H54 (cell line): Measurements from ENCODE around the gene SLC9A2.

Experiments
- DNase-seq: peaks from one replicate; pipeline ENCODE4 v3.0.0; 2011; ENCODE audit warnings: low spot score, mixed read lengths; ENCODE audit not compliant: insufficient read length
- FAIRE-seq: peaks from 3 replicates; lab custom pipeline; 2011; peaks lifted over from hg19 to GRCh38; lab: Jason Lieb, UNC
- POLR2A ChIP-seq: IDR thresholded peaks from 2 replicates; pipeline ENCODE4 v1.6.1; 2011; ENCODE audit warnings: low read depth, mild to moderate bottlenecking, low read length

SLC9A2 gene

GRCh38 chr2:102599486-102599885 lies 19.9 kb upstream of the SLC9A2 start:
- TF ChIP-seq POLR2A: no peak
- no peak for DNase-seq
- no peak for FAIRE-seq

GRCh38 chr2:102601730-102602129 lies 17.6 kb upstream of the SLC9A2 start:
- TF ChIP-seq POLR2A: no peak
- no peak for DNase-seq
- no peak for FAIRE-seq

- no peak for FAIRE-seq
- no peak for DNase-seq
- TF ChIP-seq POLR2A: no peak
These were observed 15.4 kb upstream of the SLC9A2 start for GRCh38 chr2:102603904-102604303.

- DNase-seq: no peak
- no peak for FAIRE-seq
- no peak for TF ChIP-seq POLR2A
These were observed 14.6 kb upstream of the SLC9A2 start for GRCh38 chr2:102604769-102605168.

GRCh38 chr2:102606353-102606752 lies 13.0 kb upstream of the SLC9A2 start:
- TF ChIP-seq POLR2A: no peak
- FAIRE-seq (no peak), DNase-seq (no peak)

GRCh38 chr2:102615620-102616436 lies 3.5 kb upstream of the SLC9A2 start:
- TF ChIP-seq POLR2A: no peak
- DNase-seq (peak; percentile 46), FAIRE-seq (peak; percentile 65)

GRCh38 chr2:102618452-102619413 lies 620 bp upstream of the SLC9A2 start:
- DNase-seq (no peak), FAIRE-seq (no peak)
- no peak for TF ChIP-seq POLR2A

- TF ChIP-seq POLR2A: no peak
These were observed 979 bp downstream of the SLC9A2 start for GRCh38 chr2:102620332-102620731.

GRCh38 chr2:102621630-102622029 lies 2.3 kb downstream of the SLC9A2 start:
- no peak for FAIRE-seq
- no peak for DNase-seq

More at GRCh38 chr2:102620332-102620731, 979 bp downstream of the SLC9A2 start:
- DNase-seq (no peak), FAIRE-seq (no peak)

GRCh38 chr2:102622646-102623045 lies 3.3 kb downstream of the SLC9A2 start:
- DNase-seq (no peak), FAIRE-seq (no peak)
- no peak for TF ChIP-seq POLR2A

More at GRCh38 chr2:102621630-102622029, 2.3 kb downstream of the SLC9A2 start:
- no peak for TF ChIP-seq POLR2A

- no peak for TF ChIP-seq POLR2A
- no peak for FAIRE-seq
- no peak for DNase-seq
These were observed 11.1 kb downstream of the SLC9A2 start for GRCh38 chr2:102630458-102630857.

- TF ChIP-seq POLR2A: no peak
- no peak for DNase-seq
- no peak for FAIRE-seq
These were observed 13.2 kb downstream of the SLC9A2 start for GRCh38 chr2:102632380-102633175.

- no peak for TF ChIP-seq POLR2A
- FAIRE-seq (no peak), DNase-seq (no peak)
These were observed 15.5 kb downstream of the SLC9A2 start for GRCh38 chr2:102634831-102635241.
